A172 (cell line): Measurements from ENCODE around the gene WFDC1. TPM values are rescaled to one million over a fixed set of nuclear protein-coding genes. Genes with fewer than 3 reads are reported as not detected.
"Not testable (repeated sequence)": the region's sequence is repeated elsewhere in the genome, so short reads cannot be mapped to it uniquely, and the experiment has no call there.

Experiments
- DNase-seq: peaks from one replicate; pipeline ENCODE4 v3.0.0-alpha.2; 2015; ENCODE audit warnings: low spot score
- total RNA-seq: library from RNA; depleted of rRNA; stranded (reverse); fragments of >200 nt; shearing (Covaris generic); gene quantifications from 2 replicates; pipeline ENCODE4 v1.2.3, GENCODE V29; 2014

Gene WFDC1
- total RNA-seq, 1 experiment from 2014 or later = not detected

DNA sequence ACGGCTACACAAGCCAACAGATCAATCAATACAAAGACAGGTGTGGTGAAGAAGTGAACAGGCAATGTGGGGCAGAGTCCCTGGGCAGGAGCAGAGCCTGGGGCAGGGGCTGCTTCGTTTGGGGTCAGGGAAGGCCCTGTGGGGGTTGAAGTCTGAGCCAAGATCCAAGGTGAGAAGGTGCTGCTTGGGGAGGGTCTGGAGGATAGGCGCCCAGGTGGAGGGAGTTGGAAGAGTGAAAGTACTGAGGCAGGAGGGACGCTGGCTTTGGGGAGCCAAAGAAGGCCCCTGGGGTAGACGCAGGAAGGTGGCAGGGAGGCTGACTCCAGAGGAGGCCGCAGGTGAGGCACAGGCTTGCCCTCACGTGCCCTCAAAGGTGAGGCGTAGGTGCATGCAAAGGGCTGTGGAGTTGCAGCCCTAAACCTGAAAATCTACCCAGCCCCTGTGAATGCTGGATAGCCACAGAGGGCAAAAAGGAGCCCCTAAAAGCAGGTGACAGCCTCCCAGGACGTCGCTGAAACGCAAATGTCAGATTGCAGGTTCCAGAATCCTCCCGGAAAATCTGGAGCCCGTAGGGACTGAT is 33.3 kb downstream of the WFDC1 start:
- DNase-seq = no peak

DNA sequence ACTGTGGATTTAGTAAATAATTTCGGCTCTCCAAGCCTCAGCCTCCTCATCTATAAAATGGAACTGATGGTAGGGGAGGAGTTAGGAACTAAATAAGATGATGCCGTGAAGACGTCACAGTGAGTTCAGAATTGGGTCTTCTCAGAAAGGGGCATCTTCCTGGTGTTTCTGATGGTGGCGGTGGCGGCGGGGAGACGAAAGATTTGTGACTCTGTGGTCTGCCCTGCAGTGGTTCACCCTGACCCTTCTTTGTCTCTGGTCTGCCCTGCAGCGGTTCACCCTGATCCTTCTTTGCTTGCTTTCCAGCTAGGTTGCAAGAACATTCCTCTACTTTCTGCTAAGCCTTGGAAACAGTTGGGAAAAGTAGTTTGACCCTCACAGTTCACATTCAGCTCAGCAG is 34.3 kb downstream of the WFDC1 start:
- no peak for DNase-seq

DNA sequence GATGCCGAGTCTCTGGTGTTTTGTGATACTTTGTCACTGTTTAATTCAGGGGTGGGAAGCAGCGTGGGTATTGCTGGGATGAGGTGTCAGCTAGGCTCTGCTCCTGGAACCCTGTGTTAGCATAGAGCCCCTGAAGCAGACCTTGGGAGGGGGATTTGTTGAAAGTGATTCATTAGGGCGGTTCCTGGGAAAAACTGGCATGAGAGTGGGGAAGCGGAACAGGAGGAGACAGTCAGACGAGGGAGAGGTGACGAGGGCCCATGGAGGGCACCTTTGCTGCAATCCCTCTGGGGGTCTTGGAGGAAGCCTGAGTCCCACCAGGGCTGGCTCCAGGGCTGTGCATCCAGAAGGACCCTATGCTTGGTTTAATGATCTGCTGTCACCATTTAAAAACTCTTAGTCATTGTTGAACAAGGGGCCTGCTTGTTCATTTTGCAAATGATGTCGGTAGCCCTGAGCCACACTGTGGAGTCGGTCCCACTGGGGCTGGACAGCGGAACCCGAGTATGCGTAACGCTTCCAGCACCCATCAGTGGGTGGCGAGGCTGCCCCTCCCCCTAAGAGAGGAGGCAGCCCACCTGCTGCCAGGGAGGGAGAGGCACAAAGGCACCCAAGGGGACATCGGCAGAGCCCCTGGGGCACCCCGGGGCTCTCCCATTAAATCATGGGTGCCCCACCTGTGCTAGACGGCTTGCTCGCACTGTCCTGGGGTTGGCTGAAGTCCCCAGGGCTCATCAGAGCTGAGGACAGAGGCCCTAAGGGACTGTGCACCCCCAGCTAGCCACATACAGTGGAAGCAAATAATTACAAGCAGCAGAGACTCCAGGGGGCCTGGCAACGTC is 35.4 kb downstream of the WFDC1 start:
- DNase-seq = no peak

DNA sequence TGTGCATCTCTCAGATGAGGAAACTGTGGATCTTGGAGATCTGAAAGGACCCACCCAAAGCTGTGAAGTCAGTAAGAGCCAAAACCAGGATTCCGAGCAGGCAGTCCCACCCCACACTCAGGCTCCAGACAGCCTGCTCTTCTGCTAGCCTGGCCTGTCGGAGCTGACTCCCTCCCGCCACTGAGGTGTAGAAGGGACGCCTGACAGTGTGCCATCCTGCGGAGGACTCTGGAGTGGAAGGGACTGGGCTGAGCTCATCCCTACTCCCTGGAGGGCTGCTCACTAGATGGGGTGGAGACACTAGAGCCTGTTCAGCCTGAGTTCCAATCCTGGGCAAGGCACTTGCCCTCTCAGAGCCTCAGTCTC is 36.0 kb downstream of the WFDC1 start:
- no peak for DNase-seq

DNA sequence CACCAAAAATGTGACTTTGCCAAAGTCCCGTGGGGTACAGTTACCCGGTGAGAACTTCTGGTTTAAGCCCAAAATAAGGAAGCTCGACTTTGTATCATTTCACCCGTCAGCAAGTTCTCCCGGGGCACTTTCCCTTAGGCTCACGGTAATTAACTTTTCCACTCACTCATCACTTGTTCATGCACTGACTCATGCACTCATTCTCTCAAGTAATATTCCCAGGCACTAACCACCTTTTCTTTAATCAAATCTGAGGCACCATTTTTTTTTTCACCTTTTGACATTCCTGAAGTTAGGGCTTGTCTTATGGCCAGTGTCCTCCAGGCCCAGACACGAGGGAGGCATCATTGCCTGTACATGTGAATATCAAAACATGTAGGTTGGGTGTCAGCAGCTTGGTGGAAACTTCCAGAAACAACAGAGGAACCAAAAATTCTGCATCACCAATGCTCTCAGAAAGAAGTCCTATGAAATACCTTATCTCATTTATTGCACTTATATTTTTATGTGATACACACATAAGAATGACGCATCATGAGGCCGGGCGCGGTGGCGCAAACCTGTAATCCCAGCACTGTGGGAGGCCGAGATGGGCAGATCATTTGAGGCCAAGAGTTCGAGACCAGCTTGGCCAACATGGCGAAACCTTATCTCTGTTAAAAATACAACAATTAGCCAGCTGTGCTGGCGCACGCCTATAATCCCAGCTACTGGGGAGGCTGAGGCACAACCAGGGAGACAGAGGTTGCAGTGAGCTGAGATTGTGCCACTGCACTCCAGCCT is 37.5 kb downstream of the WFDC1 start:
- DNase-seq = peak; percentile 62

DNA sequence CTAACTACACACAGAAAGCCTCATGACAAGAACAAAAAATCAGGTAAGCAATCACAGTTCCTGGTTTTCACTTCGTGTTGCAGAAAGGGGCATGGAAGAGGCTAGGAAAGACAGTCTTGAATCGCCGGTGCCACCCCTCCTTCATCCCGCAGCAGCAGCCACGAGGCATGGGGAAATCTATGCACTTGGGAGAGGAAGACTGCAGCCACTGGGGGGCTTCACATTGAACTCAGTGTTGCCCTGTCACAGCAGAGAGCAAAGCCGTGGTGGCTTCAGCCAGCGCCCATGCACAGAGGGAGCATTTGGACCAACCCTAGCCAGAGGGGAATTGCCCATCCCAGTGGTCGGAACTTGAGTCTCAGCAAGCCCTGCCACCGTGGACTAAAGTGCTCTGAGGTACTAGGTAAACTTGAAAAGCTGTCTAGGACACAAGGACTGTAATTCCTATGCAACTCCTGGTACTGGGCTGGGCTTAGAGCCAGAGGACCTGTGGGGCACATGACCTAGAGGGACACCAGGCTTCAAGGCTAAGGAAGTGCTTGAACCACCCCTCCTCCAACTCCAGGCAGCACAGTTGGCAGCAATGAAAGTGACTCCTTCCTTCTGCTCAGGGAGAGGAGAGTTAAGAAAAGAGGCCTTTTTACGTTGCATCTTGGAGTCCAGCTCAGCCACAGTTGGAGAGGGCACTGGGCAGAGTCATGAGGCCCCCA is 38.5 kb downstream of the WFDC1 start:
- no peak for DNase-seq

DNA sequence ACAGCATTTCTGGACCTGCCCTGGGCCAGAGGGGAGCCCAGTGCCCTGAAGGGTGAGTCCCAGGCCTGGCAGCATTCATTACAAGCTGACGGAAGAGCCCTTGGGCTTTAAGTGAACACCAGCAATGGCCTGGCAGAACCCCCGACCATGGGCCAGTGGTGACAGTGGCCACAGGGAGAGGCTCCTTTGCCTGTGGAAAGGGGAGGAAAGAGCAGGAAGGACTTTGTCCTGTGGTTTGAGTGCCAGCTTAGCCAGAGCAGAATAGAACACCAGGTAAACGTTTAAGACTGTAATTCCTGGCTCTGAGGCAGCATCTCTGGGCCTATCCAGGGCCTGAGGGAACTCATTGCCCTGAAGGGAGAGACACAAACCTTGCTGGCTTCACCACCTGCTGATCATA is 39.4 kb downstream of the WFDC1 start:
- no peak for DNase-seq

DNA sequence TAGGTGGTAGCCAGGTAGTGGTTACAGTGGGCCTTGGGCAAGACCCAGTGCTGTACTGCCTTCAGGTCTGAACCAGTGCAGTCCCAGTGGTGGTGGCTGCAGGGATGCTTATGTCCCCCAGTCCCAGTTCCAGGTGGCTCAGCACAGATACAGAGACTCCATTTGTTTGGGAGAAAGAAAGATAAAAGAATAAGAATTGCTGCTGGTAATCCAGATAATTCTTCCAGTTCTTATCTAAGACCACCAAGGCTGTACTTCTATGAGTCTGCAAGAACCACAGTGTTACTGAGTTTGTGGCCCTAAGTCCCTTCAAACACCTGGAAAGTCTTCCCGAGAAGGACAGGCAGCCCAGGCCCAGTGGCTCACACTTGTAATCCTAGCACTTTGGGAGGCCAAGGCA is 39.8 kb downstream of the WFDC1 start:
- DNase-seq = no peak

DNA sequence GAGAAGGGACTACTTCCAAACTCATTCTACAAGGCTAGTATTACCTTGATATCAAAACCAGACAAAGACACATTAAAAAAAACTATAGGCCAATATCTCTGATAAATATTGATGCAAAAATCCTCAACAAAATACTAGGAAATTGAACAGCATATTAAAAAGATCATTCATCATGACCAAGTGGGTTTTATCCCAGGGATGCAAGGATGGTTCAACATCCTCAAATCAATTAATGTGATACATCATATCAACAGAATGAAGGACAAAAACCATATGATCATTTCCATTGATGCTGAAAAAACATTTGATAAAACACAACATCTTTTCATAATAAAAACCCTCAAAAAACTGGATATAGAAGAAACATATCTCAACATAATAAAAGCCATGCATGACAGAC is 42.6 kb downstream of the WFDC1 start:
- not testable (repeated sequence) for DNase-seq

DNA sequence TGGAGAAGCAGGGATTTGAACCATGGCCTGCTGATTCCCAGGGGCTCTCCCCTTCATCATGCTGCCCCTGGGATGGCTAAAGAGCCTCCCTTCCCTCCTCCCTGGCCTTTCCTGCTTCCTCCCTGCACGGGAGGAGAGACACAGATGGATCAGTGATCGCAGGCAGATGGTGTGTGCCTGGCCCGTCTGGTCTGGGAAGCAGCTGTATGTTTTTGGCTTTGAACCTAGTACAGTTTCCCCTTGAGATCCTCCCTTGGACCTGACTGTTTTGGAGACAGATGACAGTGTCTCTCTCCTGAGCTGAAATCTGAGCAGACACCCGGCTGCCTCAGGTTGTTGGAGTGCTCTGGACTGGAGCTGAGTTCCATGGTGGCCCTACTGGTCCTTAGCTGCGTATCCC is 44.6 kb downstream of the WFDC1 start:
- DNase-seq = no peak

DNA sequence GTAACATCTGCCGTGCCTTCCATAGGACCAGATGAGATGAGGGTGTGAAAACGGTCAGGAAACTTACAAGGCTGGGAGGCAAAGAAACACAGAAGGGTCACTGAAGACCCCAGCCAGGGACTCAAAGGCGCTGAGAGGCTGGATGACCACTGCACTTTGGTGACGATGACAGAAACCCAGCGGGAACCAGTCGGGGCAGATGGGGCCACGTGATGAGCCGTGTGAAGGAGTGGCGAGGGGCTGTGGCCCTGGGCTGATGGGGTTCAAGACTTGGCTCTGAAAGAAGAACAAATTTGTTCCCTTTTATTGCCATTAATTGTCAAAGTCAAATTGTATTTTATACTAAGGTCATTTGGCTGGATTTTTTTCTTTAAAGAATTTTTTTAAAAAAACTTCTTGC is 45.1 kb downstream of the WFDC1 start:
- DNase-seq = no peak

DNA sequence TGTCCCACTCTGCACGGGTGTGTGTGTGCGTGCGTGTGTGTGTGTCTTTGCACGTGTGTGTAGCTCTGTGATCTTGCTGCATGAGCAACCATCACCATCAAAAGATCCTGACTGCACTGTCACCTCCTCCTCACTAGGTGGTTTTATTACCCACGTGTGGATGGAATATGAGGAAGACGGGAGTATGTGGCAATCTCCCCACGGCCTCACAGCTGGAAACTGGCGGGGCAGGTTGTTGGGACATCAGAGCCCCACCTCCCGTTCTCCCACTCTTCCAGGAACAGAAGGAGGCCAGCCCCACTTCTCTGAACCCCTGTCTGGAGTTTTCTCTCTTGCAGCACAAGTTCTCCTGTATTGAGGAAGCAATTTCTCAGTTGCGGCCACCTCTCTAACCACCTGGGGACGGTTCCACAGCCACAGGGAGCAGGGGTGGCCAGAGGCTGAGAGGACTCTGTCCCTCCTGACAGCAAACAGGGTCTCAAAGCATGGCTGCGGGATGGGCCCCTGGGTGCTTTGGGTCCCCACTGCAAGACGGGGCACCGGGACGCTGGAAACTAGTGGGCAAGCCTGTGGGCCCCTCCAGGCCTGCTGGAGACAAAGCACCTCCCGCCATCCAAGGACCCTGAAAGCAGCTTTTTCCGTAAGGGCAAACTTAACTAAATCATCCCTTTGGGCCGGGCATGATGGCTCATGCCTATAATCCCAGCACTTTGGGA is 45.8 kb downstream of the WFDC1 start:
- DNase-seq = no peak

DNA sequence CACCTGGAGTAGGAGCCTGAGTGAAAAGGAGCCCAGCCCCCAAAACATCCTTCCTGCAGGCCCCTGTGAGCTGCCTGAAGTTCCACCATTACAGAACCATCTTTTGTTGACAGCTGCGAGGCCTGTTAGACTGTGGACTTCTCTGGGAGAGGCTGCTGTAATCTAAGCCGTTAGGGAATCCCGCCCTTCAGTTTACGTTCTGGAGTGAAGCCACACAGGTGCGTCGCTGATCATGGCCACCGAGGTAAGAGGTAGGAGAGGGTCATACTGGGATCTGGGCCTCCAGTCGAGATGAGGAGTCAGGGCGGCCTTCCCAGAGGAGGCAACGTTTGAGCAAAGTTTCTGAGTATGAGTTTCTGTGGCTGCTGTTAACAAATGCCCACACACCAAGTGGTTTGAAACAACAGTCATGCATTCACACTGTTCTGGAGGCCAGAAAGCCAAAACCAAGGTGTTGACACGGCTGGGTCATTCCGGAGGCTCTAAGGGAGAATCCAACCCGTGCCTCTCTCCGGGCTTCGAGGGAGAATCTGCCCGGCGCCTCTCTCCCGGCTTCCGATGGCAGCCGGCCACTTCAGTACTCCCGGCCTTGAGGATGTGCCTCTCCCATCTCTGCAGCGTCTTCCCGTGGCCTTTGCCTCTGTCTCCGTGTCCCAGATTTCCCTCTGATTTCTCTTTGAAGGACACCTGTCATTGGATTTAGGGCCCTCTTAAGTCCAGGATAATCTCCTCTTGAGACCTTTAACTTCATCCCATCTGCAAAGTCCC is 47.0 kb downstream of the WFDC1 start:
- no peak for DNase-seq

DNA sequence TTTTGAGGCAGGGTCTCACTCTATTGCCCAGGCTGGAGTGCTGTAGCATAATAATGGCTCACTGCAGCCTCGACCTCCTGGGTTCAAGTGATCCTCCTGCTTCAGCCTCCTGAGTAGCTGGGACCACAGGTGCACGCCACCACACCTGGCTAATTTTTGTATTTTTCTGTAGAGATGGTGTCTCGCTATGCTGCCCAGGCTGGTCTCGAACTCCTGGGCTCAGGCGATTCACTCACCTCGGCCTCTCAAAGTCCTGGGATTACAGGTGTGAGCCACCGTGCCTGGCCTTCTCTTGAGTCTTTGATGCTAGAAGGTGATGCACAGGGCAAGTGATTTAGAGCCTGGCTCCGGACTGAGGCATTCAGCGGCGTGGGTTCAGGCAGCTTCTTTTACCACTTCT is 49.1 kb downstream of the WFDC1 start:
- not testable (repeated sequence) for DNase-seq

DNA sequence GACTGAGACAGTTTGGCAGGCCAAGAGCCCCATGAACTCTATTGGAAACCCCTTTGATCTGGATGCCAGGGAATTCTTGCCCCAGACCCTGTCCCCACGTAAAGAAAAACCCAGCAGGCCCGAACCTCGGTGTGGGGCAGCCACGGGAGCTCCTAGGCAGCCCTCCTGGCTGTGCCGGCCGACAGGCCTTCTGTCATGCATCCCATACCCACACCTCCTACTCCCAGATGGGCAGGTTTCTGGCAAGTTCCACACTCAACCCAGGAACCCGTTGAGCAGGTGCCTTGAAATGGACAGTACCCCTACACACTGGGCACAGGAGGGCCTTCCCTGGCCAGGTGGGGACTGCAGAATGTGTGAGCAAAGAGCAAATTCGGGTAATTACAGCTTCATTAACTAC is 50.1 kb downstream of the WFDC1 start:
- no peak for DNase-seq

DNA sequence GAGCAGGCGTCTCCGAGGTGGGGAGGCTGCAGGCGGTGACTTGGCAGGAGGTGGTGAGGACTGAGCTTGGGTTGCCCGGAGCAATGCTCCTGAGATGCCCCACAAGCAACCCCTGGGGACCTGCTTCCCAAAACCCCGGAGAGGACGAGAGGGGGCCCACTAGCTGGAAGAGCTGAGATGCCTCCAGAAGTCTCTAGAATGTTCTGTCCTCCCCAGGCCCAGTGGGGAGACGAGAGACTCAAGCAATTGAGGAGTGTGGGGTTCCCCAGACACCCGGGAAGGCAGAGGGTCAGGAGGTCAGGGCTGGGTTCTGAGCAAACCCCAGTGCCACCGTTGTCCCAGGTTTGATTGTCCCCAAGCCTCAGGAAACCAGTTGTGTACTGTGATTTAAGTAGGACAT is 52.5 kb downstream of the WFDC1 start:
- DNase-seq = no peak

DNA sequence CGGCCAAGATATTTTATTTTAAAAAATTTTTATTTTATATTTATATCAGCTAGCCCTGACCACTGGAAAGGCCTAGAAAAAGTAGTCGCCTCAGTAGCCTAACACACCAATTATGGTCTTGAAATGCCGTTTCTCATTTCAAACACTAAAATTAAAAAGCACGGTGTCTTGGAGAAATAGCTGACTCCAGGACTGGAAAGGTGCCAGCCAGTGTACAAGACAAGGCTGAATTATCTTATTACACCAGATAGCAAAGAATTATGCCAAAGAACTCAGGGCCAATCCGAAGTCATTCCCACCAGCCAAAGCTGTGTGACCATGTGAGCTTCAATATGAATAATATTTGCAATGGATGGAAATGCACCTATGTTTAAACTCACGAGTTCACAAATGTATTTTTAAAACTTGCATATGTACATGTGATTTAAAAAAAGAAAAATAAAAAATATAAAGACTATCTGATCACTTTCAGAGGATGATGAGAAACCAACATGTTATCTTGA is 53.8 kb downstream of the WFDC1 start:
- DNase-seq = no peak

DNA sequence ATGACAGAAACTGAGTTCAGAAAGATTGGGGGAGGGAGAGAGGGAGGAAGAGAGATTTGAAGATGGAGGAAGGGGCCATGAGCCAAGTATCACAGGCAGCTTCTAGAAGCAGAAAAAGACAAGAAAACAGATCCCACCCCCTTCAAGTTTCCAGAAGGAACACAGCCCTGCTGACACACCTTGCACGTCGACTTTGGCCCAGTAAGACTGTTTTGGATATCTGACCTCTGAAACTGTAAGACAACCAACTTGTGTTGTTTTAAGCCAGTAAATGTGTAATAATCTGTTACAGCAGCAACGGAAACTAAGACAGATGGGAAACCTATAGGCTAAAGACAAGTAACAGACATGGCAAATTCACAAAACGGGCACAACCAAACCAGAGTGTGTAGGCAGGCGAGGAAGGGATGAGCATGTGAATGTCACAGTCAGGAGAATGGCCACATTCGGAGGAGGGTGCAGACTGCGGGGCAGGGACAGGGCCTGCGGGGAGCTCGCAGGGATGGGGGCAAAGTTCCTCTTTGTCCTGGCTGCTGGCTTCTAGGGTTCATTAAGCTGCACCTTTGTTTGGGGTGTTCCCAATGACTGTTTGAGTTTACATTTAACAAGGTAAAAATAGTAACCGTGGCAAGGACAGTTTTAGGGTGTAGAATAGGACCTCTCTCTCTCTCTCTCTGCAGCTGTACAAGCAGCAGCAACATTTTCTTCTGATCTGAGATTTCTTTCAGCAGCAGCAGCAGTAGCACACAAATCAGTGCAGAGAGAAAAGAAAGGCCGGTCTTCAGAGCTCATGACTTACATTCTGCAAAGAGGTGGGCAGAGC is 55.4 kb downstream of the WFDC1 start:
- DNase-seq = no peak

DNA sequence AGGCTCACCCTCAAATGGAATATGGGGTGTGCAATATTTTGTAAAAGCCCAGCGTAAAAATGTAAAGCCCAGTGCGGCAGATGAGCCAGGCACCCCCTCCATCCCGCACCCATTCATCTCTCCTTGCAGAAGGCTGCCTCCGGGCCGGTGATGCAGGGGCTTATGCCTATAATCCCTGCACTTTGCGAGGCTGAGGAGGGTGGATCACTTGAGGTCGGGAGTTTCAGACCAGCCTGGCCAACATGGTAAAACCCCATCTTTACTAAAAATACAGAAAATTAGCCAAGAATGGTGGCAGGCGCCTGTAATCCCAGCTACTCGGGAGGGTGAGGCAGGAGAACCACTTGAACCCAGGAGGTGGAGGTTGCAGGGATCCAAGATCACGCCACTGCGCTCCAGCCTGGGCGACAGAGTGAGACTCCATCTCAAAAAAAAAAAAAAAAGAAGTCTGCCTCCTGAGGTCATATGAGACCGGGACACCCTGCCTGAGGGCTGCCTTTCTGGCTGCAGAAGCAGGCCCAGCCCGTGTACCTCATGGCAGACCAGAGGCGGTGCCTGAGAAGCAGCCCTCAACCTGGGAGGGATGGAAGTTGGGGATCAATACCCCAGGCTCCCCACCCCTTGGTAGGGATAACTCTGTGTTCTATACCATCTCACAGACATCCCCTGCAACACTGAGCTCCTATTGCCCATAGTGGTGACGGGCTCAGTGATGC is 56.2 kb downstream of the WFDC1 start:
- no peak for DNase-seq
